HUDEP-2 (cell line): ENCODE results near the gene GNG2.
A peak's percentile ranks its signal among the peaks of the same experiment; 100 is the strongest.

Source experiments
- DNase-seq, 76 experiments: peaks; one replicate each; lab custom pipeline; 2025; ENCODE audit not compliant: unreplicated experiment in 76 of 76; lab: John Stamatoyannopoulos, UW

Gene GNG2

GRCh38 chr14:51989293-51990234, 129.2 kb downstream of the GNG2 start, which contains the start of gene RTRAF:
TSS of gene RTRAF (plus strand) at chr14:51989546. CDS start at chr14:51989640, 94 bp downstream.
- peak in 73 of 76 experiments; percentile 22 to 92 (median 81) for DNase-seq

DNA sequence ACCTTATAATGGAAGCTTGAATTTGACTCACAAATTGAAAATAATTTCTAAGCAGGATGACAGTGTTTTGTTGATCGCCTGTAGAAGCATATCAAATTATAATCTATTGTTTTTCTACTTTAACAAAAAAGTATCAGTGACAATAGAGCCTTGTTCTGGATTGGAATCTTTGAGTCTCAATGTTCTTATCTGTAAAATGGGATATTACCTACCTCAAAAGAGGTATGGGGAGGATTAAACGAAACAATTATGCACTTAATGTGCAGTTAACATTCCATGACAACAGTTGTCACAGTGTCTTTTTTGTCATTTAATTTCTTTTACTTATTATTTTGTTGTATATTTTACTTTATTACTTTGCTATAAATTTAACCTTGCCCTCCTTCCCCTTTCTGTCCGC, 130.1 kb downstream of the GNG2 start:
- DNase-seq = no peak

DNA sequence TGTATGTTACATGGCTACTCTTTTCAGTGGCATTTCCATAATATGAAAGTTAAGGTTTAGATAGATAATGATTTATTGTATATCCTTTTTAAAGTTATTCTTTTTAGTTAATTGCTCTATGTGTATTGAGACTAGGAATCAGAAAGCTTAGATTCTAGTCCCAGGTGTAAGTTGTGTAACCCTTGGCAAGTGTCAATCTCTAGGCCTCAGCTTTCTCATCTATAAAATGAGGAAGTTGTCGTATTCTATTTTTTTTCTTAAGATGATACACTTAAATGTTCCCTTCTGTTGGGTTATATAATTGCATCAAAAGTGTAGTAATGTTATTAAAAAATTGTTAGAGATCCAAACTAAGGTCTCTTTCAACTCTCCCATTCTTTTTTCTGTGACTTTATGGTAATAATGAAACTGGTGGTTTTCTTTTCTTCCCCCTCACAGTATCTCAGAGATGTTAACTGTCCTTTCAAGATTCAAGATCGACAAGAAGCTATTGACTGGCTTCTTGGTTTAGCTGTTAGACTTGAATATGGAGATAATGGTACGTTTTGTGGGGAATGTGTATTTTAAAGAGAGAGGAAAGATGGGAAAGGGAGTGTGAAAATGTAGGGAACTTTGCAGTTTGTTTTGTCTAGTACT, 133.0 kb downstream of the GNG2 start:
- no peak for DNase-seq

- peak in 14 of 76 experiments; percentile 3 to 33 (median 13) for DNase-seq
These were observed 135.8 kb downstream of the GNG2 start for GRCh38 chr14:51996148-51996746.

- DNase-seq = no peak
These were observed 137.9 kb downstream of the GNG2 start for GRCh38 chr14:51998348-51998747.

DNA sequence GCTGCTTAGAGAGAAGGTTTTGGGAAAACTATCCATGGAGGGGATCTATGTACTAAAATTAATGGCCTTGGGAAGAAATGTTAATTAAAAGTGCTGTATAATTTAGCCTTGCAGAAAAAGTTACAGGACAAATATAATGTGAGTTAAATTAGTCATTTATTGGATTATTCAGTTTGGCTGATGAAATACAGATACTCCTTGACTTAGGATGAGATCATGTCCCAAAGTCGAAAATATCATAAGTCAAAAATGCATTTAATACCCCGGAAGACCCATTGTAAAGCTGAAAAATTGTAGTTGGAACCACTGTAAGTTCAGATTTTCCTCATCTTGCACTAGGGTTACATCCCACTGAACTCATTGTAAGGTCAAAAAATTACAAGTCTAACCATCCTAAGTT, 138.7 kb downstream of the GNG2 start:
- no peak for DNase-seq

DNA sequence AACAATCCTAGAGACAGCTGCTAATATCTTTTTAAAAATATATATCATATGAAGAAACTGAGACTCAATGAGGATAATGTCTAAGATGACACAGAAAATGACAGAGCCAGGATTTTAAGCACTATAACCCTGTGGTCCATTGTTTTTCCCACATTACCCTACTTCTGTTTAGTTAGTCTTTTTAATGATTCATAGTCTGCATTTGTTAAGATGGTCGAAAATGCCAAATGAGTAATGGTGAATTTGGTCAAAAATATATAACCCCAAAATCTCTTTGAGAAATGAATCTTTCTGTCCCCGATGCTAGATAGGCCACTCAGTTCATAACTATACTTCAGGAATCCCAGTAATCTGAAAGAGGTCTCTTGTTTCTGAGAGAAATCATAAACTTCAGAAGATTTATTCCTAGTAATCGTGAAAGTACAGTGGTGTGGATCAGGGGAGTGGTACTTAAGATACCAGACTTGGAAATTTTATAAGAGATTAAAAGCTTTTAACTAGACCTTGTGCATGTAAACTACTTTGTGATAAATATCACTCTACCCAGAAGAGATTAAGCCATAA, 139.7 kb downstream of the GNG2 start:
- no peak for DNase-seq

DNA sequence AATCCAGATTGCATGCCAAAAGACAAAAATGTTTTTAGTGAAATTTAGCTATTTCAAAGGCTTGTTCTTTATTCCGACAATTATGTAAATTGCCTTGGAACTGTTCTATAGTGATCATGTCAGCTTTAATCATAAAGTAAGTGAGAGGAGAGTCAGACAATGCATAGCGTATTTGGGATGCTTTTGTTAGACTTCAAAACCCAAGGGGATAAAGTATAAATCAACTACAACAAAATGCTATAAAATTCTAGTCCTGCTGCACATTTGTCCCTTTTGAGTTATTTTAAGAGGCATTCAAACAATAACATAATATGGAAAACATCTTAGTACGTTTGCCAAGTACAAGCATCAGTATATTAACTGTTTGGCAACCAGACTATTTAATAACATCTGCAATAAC, 140.3 kb downstream of the GNG2 start:
- no peak for DNase-seq

GRCh38 chr14:52002542-52002941, 142.1 kb downstream of the GNG2 start:
- DNase-seq = no peak

GRCh38 chr14:52003324-52003723, 142.9 kb downstream of the GNG2 start:
- no peak for DNase-seq

GRCh38 chr14:52005625-52006024, 145.2 kb downstream of the GNG2 start:
- no peak for DNase-seq

GRCh38 chr14:52006361-52006760, 145.9 kb downstream of the GNG2 start:
- no peak for DNase-seq

DNA sequence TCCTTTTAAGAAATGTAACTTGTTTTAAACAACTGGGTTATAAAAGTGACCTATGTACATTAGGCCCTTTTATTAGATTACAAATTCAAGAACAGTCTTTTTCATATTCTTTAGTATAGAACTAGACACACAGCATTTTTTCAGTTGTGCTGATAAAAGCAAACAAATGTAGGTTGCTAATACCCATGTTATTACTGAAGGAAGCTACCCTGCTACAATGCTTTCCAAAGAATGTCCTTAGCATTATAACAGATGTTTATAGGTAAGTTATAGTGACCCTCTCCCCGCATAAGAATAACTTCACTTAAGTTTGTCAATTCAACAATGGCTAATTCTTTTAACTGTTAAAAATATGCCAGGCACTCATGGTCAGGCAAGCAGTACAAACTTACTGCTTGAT, 146.8 kb downstream of the GNG2 start:
- no peak for DNase-seq

DNA sequence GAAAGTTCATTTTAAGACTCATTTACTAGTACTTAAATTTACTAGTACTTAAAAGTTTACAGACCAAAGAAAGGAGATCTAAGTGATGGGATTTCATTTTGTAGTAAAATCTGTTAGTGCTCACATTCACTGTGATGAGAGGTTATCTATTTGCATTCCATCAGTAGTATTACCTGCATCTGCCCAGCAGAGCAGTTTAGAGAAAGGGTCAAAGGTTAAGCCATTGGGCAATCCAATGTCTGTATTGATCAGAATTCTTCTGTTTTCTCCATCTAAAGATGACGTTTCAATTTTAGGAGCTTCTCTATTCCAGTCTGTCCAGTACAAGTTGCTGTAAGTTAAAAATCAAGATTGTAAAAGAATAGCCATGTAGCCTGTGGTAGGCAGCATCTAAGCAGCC, 147.2 kb downstream of the GNG2 start:
- no peak for DNase-seq

DNA sequence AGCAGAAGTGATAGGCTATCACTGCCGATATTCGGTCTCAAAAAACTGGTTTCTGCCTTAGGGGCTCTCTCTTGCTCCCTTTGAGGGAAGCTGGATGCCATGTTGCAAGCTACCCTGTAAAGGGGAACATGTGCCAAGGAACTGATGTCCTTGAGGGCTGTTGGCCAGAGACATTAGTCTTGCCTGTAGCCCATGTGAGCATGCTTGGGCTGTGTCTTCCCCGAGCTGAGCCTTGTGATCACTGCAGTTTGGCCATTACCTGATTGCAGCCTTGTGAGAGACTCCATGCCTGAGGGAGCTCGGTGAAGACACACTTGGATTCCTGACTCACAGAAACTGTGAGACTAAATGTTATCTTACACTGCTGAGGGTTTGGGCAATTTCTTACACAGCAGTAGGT, 147.7 kb downstream of the GNG2 start:
- no peak for DNase-seq

- no peak for DNase-seq
These were observed 149.8 kb downstream of the GNG2 start for GRCh38 chr14:52010173-52010693.

GRCh38 chr14:52011523-52011922, 151.1 kb downstream of the GNG2 start:
- no peak for DNase-seq

DNA sequence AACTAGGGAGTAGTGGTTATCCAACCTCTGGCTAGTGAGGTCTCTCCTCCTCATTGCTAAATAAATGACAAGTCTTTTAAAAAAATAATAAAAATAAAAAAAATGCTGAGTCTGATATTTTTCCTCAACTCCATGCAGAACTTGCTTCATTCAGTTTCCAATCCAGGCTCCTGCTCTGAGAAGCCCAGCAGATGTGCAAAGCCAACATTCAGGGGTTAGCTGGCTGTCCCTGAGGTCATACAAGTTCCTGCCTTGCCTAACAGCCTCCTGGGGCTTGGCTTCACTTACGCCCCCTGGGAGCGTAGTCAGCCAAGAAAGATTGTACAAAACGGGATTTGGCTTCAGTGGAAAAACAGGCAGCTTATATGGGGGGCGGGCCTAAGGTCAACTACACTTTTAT, 152.2 kb downstream of the GNG2 start:
- DNase-seq = no peak

DNA sequence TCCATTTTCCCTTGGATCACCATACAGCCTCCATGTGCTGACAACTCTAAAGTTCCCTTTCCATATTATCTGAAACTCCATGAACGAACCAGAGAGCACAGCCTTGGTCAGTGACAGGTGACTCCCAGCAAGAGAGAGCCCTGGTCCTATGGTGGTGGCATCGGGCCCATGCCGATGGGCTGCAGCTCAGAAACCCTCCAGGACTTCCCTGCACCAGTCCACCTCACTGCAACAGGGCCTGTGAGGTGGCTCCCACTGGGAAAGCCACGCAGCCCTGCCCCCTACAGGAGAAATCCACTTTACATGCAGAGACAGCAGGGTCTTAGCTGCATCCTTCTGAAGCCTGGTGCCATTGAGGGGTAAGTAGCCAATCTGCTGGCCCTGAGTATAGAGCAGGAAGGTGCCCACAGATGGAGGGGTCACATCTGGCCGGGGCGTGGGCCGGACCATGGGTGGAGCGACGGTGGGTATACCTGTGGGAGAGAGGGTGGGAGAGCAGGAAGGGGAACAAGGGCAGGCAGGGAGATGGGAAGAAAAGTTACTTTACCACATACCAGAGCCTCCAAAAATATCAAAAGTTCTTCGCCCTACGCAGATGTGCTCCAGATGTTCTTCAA, 153.7 kb downstream of the GNG2 start:
- peak in 9 of 76 experiments; percentile 2 to 23 (median 15) for DNase-seq

DNA sequence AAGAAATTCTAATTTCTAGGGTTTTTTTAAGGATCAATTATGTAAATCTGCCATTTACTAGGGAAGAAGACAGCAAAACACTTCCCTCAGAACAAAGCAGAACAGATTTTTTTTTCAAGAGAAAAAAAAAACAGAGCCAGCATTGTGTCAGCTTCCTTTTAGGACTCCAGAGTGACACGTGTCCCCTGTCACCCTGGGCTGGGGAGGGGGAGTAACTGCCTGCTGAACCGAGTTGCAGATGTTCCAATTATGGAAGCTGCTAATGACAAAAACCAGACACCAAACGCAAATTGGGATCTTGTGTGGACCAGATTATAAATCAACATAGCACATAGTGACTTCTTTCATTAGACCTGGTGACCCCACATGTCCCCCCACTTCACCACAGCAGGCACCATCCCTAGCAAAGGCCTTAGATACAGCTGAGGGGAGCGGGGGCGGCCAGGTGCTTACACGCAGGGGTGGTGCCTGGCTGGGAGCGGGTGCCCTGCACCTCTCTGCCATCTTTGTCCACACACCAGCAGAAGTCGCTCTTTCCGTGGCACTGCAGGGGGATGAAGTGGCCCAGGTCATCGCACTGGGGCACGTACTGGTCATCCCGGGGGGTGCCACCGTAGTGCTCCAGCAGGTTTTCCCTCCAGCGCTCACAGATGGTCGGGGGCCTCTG, 154.3 kb downstream of the GNG2 start:
- no peak for DNase-seq
